Inflammatory macrophage (primary cell): Measurements from ENCODE around the gene TUBB4A.

Experiments
- DNase-seq, 2 donors: peaks; one replicate each; pipeline ENCODE4 v3.0.0-alpha.2; 2020 to 2022

The TUBB4A gene

DNA sequence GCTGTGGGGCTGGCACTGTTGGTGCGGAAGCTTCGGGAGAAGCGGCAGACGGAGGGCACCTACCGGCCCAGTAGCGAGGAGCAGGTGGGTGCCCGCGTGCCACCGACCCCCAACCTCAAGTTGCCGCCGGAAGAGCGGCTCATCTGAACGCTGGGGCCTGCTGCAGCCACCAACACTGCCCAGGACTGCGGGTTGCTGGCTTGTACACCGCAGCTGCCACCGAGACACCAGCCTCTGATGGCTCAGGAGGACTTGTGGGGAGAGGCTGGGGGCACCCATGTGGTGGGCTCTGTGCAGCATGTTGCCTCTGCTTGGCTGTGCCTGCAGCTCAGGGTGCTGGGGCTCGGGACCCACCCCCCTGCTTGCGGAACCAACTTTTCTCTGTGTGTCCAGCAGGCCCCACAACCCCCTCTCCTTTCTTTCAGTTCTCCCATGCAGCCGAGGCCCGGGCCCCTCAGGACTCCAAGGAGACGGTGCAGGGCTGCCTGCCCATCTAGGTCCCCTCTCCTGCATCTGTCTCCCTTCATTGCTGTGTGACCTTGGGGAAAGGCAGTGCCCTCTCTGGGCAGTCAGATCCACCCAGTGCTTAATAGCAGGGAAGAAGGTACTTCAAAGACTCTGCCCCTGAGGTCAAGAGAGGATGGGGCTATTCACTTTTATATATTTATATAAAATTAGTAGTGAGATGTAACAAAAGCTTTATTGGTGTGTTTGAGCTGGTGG is 35.4 kb downstream of the TUBB4A start:
- no peak for DNase-seq

DNA sequence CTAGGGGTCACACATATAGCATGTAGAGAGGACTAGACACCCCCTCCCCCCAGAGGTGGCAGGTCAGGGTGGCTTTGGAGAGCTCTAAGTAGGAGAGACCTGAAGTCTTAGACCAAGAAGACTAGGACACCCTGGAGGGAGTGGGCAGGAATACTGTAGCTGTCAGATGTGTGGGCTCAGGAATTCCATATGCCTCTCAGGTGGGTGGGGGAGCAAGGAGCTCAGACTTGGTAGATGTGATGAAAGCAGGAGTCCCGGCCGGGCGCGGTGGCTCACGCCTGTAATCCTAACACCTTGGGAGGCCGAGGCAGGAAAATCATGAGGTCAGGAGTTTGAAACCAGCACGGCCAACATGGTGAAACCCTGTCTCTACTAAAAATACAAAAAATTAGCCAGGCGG is 36.4 kb downstream of the TUBB4A start:
- no peak for DNase-seq

DNA sequence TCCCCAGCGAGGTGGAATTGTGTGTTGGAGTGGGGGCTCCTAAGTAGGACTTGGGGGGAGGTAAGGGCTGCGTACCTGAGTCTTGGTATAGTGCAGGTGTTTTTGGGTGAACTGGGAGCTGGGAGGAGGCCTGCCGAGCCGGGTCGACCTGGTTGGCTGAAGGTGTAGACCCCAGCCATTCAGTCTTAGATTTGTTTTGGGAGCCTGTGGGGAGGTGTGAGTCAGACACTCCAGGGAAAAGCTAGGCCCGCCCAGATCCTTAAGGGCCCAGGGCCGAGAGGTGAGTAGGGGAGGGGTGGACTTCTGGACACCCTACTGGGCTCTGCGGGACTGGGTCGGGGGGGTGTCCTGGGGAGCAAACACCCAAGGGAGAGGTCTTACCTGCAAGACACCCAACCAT is 37.1 kb downstream of the TUBB4A start:
- DNase-seq: no peak

DNA sequence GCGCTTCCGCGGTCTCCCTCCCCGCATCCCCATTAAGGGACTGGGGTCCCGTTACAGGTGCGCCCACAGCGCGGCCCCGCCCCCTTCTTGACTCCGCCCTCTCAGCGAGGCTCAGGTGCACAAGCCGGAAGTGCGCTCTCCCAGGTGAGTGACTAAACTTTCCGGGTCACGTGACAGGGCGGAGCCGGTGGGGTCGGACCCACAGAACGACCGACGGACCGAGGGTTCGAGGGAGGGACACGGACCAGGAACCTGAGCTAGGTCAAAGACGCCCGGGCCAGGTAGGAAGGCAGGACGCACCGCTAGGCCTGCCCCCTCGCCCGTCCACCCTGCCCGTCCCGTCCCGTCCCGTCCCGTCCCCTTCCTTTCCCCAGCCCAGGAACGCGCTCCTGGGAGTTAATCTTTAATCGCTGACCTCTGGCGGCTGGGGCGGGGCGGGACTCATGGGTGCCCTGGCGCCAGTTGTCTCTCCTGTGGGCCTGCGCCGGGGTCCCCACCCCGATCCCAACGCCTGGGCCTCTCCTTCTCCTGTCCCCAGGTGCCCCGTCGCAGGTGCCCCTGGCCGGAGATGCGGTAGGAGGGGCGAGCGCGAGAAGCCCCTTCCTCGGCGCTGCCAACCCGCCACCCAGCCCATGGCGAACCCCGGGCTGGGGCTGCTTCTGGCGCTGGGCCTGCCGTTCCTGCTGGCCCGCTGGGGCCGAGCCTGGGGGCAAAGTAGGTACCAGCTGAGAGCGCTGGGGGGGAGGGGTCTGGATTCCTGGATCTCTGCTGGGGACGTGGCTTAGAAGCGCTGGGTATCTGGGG is 37.8 kb downstream of the TUBB4A start, which contains the start of gene CRB3:
Gene CRB3, plus strand, starts transcription at position 202 of the 804 bp plus-strand sequence. Its CDS starts 431 bp downstream, at position 633.
- no peak for DNase-seq

DNA sequence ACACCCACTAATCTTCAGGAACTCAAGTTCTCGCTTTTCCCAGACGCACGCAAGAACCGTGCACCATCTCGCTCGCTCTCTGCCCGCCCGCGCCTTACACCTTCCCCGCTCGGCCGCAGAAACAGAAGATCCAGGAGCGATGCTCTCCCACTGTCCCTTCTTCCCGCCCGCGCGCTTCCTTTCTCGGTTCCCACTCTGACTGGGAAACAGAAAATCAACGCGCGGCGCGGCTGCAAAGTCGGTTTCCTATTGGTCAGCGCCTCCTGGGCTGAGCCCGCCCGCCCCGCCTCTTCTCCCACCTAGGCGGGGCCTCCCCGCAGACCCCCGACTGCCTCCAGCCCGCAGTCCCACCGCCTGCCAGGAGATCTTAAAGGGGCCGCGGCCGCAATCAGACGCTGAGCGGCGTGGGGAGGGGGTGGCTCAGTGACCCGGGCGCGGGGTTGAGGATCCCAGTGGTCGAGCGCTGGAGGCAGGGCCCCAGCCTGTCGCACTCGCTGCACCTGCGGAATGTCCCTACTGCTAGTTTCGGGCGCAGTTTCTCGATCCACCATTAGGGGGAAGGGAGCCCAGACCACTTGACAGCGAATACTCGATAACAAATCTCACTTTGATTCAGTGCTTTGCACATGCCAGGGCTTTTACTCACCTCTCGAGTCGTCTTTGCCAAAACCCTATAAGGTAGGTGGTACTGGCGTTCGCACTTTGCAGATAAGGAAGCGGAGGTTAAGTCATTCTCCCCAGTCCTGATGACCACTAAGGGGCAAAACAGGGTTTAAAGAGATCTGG is 41.8 kb downstream of the TUBB4A start:
- peak; percentile 84 to 91 for DNase-seq

DNA sequence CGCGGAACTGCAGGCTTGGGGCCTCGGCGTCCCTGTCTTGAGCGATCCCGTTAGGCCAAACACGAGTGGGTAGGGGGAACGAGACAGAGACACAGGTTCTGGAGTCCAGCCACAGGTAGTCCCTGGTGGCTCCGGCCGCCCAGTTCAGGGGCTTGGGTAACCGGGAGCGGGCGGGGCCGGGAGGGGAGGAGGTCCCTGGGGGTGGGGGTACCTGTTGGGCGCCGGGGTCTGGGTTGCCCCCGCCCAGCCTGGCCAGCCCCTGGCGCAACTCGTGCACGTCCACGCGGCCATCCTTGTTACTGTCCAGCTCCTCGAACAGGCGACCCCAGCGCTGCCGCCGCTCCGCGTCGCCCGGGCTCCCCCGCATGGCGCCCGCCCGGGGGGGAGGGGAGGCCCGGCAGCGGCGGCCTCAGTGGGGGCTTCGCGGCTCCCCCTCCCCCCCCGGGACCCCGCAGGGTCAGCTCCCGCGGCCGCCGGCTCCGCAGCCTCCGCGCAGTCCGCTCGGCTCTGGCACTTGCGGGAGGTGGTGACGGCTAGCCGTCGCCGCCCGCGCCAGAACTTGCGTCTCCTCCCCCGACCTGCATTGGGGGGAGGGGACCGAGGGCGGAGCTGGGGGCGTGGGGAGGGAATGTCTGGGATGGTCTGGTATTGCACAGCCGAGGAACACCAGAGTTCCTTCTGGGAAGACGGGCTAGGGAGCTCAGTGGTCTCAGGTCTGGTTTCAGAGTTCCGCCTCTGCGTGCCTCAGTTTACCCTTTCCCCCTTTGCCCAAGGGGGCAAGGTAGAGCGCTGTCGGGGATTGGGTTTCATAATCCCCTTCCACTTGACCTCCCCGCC is 42.6 kb downstream of the TUBB4A start, which contains the start of gene SLC25A23:
Gene SLC25A23, minus strand, starts transcription at position 531 of the 837 bp plus-strand sequence. Its CDS starts 164 bp downstream, at position 367.
- peak in 1 of 2 donors; percentile 27 for DNase-seq

DNA sequence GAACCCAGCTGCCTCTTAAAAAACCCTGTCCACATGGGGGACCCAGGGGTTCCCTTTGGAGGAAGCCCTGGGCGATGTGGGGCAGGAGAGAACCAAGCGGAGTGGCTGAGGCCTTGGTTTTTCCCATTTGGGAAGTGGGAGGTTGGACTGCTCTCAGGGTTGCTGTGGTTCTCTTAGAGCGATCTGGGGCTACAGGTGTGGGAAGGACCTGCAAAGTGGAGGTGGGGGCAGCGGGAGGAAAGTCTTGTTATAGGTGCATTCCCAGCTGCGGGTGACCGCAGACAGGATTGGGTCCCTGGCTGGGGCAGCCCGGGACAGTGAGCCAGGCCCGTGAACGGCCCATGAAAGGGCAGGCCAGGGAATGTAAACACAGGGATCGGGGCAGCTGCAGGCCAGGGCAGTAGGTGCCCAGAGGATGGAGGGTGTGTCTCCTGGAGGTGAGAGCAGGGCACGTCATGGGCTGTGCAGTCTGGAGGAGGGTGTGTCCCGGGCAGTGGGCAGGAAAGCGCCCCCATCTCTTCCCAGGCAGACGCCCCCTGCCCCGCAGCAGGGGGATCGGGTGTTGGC is 43.3 kb downstream of the TUBB4A start:
- DNase-seq: no peak

DNA sequence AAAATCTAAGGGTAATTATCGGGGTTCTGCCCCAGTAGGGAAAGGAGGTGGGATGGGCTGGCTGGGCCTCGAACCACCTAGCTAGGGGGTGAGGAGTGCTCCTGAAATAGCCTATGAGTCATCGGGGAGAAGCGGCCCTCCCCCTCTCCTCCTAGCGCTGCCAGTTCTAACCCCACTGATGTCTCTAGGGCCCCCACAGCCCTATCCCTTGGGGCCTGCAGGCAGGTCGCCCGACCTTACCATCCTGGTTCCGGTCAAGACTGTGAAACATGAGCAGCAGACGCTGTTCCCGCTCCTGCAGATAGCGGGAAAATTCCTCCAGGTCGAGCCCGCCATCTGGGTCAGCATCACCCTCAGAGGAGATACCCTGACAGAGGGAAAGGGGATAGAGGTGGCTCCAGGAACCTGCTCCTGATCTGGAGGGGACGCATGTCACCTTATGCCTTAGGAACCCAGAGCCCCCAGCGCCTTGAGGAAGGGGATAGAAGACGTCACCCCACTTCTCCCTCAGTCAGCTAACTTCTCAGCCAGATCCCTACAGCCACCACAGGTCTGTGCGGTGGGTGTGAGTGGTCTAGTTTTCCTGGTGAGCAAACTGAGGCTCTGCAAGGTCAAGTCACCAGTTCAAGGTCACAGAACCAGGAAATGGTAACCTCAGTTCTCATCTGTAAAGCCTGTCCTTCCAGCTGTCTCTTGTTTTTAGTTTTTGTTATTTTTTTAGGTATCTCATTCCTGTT is 44.0 kb downstream of the TUBB4A start:
- no peak for DNase-seq

DNA sequence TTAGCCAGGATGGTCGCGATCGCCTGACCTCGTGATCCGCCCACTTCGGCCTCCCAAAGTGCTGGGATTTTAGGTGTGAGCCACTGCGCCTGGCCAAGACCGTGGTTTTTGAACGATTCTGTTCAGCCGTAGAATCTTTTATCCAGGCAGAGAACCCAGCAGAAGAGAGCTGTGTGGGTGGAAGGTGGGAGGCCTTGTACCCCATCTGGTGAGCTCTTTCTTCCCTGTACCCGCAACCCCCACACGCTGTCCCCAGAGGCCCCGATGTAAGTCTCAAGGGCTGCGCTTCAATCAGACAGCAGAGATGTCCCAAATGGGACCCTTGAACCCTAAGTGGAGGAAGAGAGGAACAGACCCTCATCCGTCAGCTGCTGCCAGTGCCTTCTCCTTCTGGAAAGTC is 46.2 kb downstream of the TUBB4A start:
- no peak for DNase-seq

DNA sequence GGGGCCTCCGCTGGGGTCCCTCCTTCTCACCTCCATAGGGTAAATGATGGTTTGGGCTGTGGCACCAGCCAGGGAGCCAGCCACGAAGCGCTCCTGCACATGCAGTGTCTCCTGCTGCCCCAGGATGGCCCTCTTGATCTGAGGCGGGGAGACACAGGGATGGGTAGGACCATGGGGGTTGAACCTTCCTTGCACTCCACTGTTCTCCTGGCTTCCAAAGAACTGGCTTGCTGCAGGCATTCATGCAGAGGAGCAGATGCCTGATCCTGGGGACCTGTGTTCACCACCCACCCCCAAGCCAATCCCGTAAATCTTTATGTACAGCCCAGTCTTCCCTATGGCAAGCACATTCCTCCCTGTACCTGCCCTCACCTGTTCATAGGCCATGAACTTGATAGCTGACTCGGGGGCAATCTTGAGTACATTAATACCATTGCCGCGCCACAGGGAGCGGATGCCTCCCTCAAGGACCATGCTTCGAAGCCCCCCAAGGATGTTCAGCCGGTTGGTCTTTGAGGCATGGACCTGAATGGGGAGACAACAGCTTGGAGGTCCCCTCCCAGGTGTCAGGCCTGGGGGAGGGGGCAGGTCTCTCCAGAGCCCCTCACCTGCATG is 48.1 kb downstream of the TUBB4A start:
- DNase-seq: no peak

DNA sequence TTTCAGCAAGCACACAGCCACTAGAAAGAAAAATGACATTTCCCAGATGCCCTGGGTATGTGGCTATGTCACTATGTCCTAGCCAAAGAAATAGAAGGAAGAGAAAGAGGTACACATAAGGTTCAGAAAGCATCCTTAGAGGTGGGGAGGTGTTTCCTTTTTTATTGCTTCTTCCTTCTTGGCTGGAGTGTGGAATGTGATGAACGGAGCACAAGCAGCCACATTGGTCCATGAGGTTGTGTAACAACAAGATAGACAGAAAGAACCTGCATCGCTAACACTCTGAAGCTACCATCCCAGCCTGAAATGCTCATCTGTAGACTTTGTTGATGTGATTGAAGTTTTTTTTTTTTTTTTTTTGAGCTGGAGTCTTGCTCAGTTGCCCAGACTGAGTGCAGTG is 49.2 kb downstream of the TUBB4A start:
- DNase-seq: no peak

DNA sequence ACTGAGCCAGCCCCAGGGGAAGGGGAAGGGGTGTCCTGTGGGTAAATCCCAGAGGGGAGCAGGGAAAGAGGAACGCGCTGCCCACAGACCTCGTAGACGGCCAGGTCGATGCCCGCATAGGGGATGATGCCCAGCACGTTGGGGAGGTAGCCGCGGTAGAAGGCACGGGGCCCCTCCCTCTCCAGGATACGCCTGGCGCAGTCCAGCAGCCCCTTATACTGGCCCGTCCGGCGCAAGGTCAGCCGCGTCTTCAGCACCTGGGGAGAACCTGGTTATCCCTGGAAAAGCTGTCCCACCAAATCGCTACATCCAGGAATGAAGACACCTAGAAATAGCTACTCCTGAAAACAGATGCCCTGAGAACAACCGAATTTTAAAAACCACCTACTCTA is 49.9 kb downstream of the TUBB4A start:
- no peak for DNase-seq

DNA sequence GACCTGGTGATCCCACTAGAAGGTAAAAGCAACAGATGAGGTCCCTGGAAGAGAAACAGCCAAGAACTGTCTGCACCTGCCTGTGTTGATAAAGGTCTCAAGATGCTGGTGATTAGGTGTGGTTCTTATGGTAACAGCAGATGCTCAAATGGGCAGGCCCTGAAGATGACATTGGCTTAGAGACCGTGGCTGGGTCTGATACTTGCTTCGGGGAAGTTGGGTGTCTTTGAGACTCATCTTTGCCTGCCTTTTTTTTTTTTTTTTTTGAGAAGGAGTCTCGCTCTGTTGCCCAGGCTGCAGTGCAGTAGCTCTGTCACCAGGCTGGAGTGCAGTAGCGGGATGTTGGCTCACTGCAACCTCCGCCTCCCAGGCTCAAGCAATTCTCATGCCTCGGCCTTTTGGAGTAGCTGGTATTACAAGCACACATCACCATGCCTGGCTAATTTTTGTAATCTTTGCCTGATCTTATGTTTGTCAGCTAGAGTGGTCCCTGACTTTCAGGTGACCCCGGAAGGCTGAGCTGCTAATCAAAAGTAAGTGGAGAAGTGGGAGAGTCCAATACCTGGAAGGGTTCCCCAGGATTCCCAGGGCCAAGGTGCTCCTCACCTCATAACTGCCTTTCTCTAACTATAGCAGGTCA is 50.4 kb downstream of the TUBB4A start:
- no peak for DNase-seq

DNA sequence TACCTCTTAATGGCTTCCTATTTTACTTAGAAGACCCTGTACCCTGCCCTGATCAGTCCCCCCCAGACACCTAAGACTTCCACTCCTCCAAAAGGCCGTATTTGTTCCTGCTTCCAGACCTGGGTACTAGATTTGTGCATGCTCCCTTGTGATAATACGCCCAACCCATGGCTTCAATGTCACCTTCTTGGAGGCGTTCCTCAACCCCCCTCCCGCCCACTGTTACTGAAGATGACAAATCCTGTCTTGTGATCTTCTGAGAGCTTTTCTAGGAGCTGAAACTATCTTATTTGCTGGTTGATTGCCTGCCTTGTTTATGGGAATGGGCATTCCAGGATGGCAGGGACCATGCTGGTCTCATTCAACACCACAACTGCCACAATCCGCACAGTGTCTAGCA is 51.9 kb downstream of the TUBB4A start:
- peak in 1 of 2 donors; percentile 55 for DNase-seq

DNA sequence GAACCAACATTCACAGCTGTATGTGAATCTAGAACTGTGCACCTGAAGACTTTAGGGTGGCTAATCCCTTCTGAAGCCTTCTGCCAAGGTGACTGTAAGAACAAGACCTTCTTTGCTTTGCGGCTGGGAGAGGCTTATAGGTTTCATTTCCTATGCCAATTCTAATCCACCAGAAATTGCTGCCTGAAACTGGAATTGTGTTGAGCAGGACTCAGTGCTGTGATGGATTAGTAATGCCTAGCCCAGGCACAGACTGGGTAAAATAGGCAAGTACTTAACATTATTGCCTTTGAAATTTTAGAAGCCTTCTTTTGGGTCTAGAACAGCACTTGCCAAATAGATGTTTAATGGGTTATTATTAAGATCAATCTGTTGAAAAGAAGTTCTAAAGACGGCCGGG is 54.1 kb downstream of the TUBB4A start:
- DNase-seq: no peak

DNA sequence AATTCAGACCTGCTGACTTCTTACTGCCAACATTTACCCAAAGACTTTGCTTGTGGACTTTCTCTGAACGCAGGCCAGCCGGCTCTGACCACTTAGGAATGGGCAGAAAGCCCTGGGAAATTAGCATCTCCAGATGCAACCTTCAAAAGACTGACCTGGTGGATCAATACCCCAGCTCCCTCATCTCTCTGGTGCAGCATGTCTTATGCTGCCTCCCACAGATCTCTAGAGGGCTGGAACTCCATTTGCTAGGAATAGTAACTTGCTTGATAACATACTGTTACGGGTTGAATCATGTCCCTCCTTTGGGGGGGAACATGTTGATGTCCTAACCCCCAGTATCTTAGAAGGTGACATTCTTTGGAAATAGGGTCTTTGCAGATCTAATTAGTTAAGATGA is 55.7 kb downstream of the TUBB4A start:
- DNase-seq: no peak
